HepG2 (cell line): ENCODE results near the gene TOR4A. TPM values are rescaled to one million over a fixed set of nuclear protein-coding genes. Genes with fewer than 3 reads are reported as not detected.

Source experiments
- ELF3 ChIP-seq: IDR thresholded peaks from 2 replicates; pipeline ENCODE4 v1.6.1; 2016; ENCODE audit warnings: missing genetic modification reagents, missing compliant biosample characterization
- FOSL2 ChIP-seq: sonication (generic); formaldehyde crosslinking; IDR thresholded peaks from 2 replicates; pipeline ENCODE4 v1.4.0; 2020; ENCODE audit warnings: missing genetic modification reagents
- JUND ChIP-seq: sonication (generic); formaldehyde crosslinking; IDR thresholded peaks from 2 replicates; pipeline ENCODE4 v1.8.0; 2022; ENCODE audit warnings: mild to moderate bottlenecking, missing genetic modification reagents
- NCOR1 ChIP-seq: fragments of 200-600 bp; sonication (generic); IDR thresholded peaks from 2 replicates; pipeline ENCODE4 v1.7.0; 2017; ENCODE audit warnings: antibody characterized with exemption, low read length, borderline replicate concordance
- NR1H2 ChIP-seq: sonication (generic); formaldehyde crosslinking; IDR thresholded peaks from 2 replicates; pipeline ENCODE4 v1.8.1; 2022; ENCODE audit warnings: low read depth, missing genetic modification reagents, borderline replicate concordance
- PRDM4 ChIP-seq: sonication (generic); formaldehyde crosslinking; IDR thresholded peaks from 2 replicates; pipeline ENCODE4 v1.9.0; 2021; ENCODE audit warnings: missing genetic modification reagents, borderline replicate concordance
- SMARCC2 ChIP-seq: fragments of 450-650 bp; IDR thresholded peaks from 2 replicates; pipeline ENCODE4 v1.6.1; 2017; ENCODE audit warnings: antibody characterized with exemption, mild to moderate bottlenecking
- SRF ChIP-seq: IDR thresholded peaks from 2 replicates; pipeline ENCODE4 v1.6.1; 2011; ENCODE audit warnings: mild to moderate bottlenecking, low read depth, low read length, moderate library complexity
- SYNCRIP ChIP-seq: fragments of 200-400 bp; formaldehyde crosslinking; IDR thresholded peaks from 2 replicates; pipeline ENCODE4 v1.6.1; 2018; ENCODE audit warnings: mild to moderate bottlenecking, low read depth, low read length; ENCODE audit not compliant: insufficient read depth
- TRIM24 ChIP-seq: sonication (generic); formaldehyde crosslinking; IDR thresholded peaks from 2 replicates; pipeline ENCODE4 v1.8.0; 2022; ENCODE audit warnings: mild to moderate bottlenecking, missing genetic modification reagents
- XBP1 ChIP-seq: sonication (generic); formaldehyde crosslinking; IDR thresholded peaks from 2 replicates; pipeline ENCODE4 v1.5.0; 2020; ENCODE audit warnings: missing genetic modification reagents
- ZBTB20 ChIP-seq: sonication (generic); formaldehyde crosslinking; IDR thresholded peaks from 2 replicates; pipeline ENCODE4 v1.8.1; 2023; ENCODE audit warnings: missing genetic modification reagents, low read depth, mild to moderate bottlenecking, borderline replicate concordance
- ZGPAT ChIP-seq: IDR thresholded peaks from 2 replicates; pipeline ENCODE4 v1.6.1; 2016; ENCODE audit warnings: mild to moderate bottlenecking
- ZKSCAN1 ChIP-seq: fragments of 150-350 bp; IDR thresholded peaks from 2 replicates; pipeline ENCODE4 v1.6.1; 2014; ENCODE audit warnings: low read length
- ZNF761 ChIP-seq: sonication (generic); formaldehyde crosslinking; conservative IDR thresholded peaks from 2 replicates; pipeline ENCODE4 v1.4.0; 2020; ENCODE audit warnings: mild to moderate bottlenecking, missing genetic modification reagents
- ZNF891 ChIP-seq: sonication (generic); formaldehyde crosslinking; IDR thresholded peaks from 2 replicates; pipeline ENCODE4 v1.5.0; 2020; ENCODE audit warnings: mild to moderate bottlenecking, missing genetic modification reagents
- polyA plus RNA-seq, 8 experiments: library from polyadenylated mRNA; depleted of rRNA in 3 of 8; stranded (reverse) in 7 of 8; unstranded in 1 of 8; fragments of >200 nt; fragmentation: Illumina TruSeq in 4 of 8; extraction: Trizol in 4 of 8; gene quantifications; 2 replicates each; pipeline versions ENCODE4 v1.2.1 to v1.2.3, GENCODE V29; 2011 to 2016; ENCODE audit warnings: low read depth in 4 of 8, missing spikeins in 1 of 8, mixed read lengths in 1 of 8; ENCODE audit not compliant: insufficient read depth in 1 of 8
- total RNA-seq, 5 experiments: library from RNA; depleted of rRNA; stranded (reverse); fragments of >200 nt; fragmentation: Illumina TruSeq; extraction: Trizol; gene quantifications; 2 replicates each; pipeline ENCODE4 v1.2.3, GENCODE V29; 2016; ENCODE audit warnings: low read depth in 1 of 5
- TF ChIP-seq, protein P1 (sequence below): sonication (generic); formaldehyde crosslinking; IDR thresholded peaks from 2 replicates; pipeline ENCODE4 v1.4.0; 2020; ENCODE audit warnings: low read depth, missing genetic modification reagents
- TF ChIP-seq, protein P2 (sequence below): sonication (generic); formaldehyde crosslinking; conservative IDR thresholded peaks from 2 replicates; pipeline ENCODE4 v1.4.0; 2020; ENCODE audit warnings: missing genetic modification reagents
- TF ChIP-seq, protein P3 (sequence below): sonication (generic); formaldehyde crosslinking; IDR thresholded peaks from 2 replicates; pipeline ENCODE4 v1.4.0; 2020; ENCODE audit warnings: missing genetic modification reagents

Gene TOR4A
- total and polyA plus RNA-seq, 2 of the 13 experiments (the other 11 are each of a cell fraction or from before 2014, with no cell fraction given): 11.1 to 14.2 TPM

DNA sequence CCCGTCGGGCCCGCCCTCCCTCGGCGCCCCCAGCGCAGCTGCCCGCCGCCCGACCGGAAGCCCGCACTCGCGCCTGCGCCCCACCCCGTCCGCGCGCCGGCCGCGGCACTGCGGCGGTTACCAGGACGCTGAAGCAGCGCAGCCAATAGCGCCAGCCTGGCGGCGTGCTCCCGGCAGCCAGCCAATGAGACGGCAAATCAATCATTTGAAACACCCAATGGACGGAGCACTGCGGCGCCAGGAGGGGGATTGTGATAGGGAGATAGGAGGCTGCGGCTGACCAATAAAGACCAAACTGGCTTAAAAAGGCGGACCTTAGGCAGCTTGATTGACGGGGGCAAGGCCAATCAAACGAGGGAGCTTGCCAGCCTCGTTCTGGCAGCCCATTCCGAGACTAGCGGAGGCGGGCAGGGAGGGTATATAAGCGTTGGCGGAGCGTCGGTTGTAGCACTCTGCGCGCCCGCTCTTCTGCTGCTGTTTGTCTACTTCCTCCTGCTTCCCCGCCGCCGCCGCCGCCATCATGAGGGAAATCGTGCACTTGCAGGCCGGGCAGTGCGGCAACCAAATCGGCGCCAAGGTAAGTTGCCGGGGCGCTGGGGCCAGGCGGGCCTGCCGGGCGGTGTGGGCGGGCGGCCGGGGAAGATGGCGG is 36.6 kb upstream of the TOR4A start, which contains the start of gene TUBB4B (continued):
- no peak; the same call in 1 of the 2 replicates for TF ChIP-seq ZKSCAN1
- no peak for TF ChIP-seq TRIM24
- no peak for TF ChIP-seq NR1H2 (CRISPR knock-in tag)
- no peak for TF ChIP-seq SYNCRIP
- TF ChIP-seq, protein P1, sequence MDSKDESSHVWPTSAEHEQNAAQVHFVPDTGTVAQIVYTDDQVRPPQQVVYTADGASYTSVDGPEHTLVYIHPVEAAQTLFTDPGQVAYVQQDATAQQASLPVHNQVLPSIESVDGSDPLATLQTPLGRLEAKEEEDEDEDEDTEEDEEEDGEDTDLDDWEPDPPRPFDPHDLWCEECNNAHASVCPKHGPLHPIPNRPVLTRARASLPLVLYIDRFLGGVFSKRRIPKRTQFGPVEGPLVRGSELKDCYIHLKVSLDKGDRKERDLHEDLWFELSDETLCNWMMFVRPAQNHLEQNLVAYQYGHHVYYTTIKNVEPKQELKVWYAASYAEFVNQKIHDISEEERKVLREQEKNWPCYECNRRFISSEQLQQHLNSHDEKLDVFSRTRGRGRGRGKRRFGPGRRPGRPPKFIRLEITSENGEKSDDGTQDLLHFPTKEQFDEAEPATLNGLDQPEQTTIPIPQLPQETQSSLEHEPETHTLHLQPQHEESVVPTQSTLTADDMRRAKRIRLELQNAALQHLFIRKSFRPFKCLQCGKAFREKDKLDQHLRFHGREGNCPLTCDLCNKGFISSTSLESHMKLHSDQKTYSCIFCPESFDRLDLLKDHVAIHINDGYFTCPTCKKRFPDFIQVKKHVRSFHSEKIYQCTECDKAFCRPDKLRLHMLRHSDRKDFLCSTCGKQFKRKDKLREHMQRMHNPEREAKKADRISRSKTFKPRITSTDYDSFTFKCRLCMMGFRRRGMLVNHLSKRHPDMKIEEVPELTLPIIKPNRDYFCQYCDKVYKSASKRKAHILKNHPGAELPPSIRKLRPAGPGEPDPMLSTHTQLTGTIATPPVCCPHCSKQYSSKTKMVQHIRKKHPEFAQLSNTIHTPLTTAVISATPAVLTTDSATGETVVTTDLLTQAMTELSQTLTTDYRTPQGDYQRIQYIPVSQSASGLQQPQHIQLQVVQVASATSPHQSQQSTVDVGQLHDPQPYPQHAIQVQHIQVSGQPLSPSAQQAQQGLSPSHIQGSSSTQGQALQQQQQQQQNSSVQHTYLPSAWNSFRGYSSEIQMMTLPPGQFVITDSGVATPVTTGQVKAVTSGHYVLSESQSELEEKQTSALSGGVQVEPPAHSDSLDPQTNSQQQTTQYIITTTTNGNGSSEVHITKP (CRISPR knock-in tag): no peak
- peak; percentile 63; the same call in 1 of the 2 replicates for TF ChIP-seq ZBTB20 (CRISPR knock-in tag)
- TF ChIP-seq, protein P2, sequence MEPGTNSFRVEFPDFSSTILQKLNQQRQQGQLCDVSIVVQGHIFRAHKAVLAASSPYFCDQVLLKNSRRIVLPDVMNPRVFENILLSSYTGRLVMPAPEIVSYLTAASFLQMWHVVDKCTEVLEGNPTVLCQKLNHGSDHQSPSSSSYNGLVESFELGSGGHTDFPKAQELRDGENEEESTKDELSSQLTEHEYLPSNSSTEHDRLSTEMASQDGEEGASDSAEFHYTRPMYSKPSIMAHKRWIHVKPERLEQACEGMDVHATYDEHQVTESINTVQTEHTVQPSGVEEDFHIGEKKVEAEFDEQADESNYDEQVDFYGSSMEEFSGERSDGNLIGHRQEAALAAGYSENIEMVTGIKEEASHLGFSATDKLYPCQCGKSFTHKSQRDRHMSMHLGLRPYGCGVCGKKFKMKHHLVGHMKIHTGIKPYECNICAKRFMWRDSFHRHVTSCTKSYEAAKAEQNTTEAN: peak; percentile 46; the same call in 1 of the 2 replicates
- TF ChIP-seq SMARCC2: no peak
- TF ChIP-seq SRF: peak; percentile 61; the same call in 1 of the 2 replicates
- TF ChIP-seq, protein P3, sequence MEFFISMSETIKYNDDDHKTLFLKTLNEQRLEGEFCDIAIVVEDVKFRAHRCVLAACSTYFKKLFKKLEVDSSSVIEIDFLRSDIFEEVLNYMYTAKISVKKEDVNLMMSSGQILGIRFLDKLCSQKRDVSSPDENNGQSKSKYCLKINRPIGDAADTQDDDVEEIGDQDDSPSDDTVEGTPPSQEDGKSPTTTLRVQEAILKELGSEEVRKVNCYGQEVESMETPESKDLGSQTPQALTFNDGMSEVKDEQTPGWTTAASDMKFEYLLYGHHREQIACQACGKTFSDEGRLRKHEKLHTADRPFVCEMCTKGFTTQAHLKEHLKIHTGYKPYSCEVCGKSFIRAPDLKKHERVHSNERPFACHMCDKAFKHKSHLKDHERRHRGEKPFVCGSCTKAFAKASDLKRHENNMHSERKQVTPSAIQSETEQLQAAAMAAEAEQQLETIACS (CRISPR knock-in tag): peak; percentile 31; the same call in 1 of the 2 replicates
- TF ChIP-seq ZNF891: peak; percentile 81; the same call in 1 of the 2 replicates
- TF ChIP-seq XBP1 (CRISPR knock-in tag): 0 out of 2 replicates have a peak, but pooled peaks have one; percentile 54
- TF ChIP-seq ELF3 (CRISPR knock-in tag): peak; percentile 60; the same call in 1 of the 2 replicates
- TF ChIP-seq NCOR1: no peak; the same call in 1 of the 2 replicates
- no peak; the same call in 1 of the 2 replicates for TF ChIP-seq ZNF761 (CRISPR knock-in tag)
- TF ChIP-seq PRDM4: no peak
- TF ChIP-seq JUND (CRISPR knock-in tag): no peak
- TF ChIP-seq FOSL2: peak; percentile 58
- peak; percentile 8; the same call in 1 of the 2 replicates for TF ChIP-seq ZGPAT (CRISPR knock-in tag)
